ENCODE data around the gene CNDP2.

Gene CNDP2

GRCh38 chr18:74476140-74476539 is 20.0 kb upstream of the CNDP2 start:
- Mint-ChIP-seq H3K36me3 (ENCODE audit: low read depth) (no peaks in the 10 kb centered on the region), H3K4me1 (peaks cover 23% of the 10 kb centered on the region), H3K9me3 (no peaks in the 10 kb centered on the region), H3K27ac (no peak overlapping the region), H3K4me3 (no peak overlapping the region), H3K27me3 (ENCODE audit: low read depth, poor library complexity) (peaks cover 7% of the 10 kb centered on the region)
- DNase-seq: peak; percentile 76
- TF ChIP-seq, protein P1, sequence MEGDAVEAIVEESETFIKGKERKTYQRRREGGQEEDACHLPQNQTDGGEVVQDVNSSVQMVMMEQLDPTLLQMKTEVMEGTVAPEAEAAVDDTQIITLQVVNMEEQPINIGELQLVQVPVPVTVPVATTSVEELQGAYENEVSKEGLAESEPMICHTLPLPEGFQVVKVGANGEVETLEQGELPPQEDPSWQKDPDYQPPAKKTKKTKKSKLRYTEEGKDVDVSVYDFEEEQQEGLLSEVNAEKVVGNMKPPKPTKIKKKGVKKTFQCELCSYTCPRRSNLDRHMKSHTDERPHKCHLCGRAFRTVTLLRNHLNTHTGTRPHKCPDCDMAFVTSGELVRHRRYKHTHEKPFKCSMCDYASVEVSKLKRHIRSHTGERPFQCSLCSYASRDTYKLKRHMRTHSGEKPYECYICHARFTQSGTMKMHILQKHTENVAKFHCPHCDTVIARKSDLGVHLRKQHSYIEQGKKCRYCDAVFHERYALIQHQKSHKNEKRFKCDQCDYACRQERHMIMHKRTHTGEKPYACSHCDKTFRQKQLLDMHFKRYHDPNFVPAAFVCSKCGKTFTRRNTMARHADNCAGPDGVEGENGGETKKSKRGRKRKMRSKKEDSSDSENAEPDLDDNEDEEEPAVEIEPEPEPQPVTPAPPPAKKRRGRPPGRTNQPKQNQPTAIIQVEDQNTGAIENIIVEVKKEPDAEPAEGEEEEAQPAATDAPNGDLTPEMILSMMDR (IDR thresholded peaks at IDR 0.05): peak; percentile 89

GRCh38 chr18:74477771-74478170 is 18.4 kb upstream of the CNDP2 start:
- Mint-ChIP-seq H3K4me3 (no peak overlapping the region), H3K27ac (peak overlapping the region; percentile 29), H3K36me3 (ENCODE audit: low read depth) (no peaks in the 10 kb centered on the region), H3K4me1 (peaks cover 23% of the 10 kb centered on the region), H3K9me3 (no peaks in the 10 kb centered on the region), H3K27me3 (ENCODE audit: low read depth, poor library complexity) (peaks cover 7% of the 10 kb centered on the region)
- DNase-seq: no peak
- TF ChIP-seq, protein P1 (IDR thresholded peaks at IDR 0.05): no peak

- Mint-ChIP-seq H3K9me3 (no peaks in the 10 kb centered on the region), H3K36me3 (ENCODE audit: low read depth) (no peaks in the 10 kb centered on the region), H3K4me1 (peaks cover 23% of the 10 kb centered on the region), H3K4me3 (no peak overlapping the region), H3K27ac (no peak overlapping the region), H3K27me3 (ENCODE audit: low read depth, poor library complexity) (peaks cover 7% of the 10 kb centered on the region)
- TF ChIP-seq, protein P1 (IDR thresholded peaks at IDR 0.05): no peak
- no peak for DNase-seq
Measured at GRCh38 chr18:74478316-74478715, 17.8 kb upstream of the CNDP2 start.

GRCh38 chr18:74478880-74479279 is 17.3 kb upstream of the CNDP2 start:
- TF ChIP-seq, protein P1 (IDR thresholded peaks at IDR 0.05): no peak
- Mint-ChIP-seq H3K4me3 (no peak overlapping the region), H3K9me3 (no peaks in the 10 kb centered on the region), H3K27ac (peak overlapping the region; percentile 44), H3K36me3 (ENCODE audit: low read depth) (no peaks in the 10 kb centered on the region), H3K27me3 (ENCODE audit: low read depth, poor library complexity) (peaks cover 7% of the 10 kb centered on the region), H3K4me1 (peaks cover 23% of the 10 kb centered on the region)
- no peak for DNase-seq

DNA sequence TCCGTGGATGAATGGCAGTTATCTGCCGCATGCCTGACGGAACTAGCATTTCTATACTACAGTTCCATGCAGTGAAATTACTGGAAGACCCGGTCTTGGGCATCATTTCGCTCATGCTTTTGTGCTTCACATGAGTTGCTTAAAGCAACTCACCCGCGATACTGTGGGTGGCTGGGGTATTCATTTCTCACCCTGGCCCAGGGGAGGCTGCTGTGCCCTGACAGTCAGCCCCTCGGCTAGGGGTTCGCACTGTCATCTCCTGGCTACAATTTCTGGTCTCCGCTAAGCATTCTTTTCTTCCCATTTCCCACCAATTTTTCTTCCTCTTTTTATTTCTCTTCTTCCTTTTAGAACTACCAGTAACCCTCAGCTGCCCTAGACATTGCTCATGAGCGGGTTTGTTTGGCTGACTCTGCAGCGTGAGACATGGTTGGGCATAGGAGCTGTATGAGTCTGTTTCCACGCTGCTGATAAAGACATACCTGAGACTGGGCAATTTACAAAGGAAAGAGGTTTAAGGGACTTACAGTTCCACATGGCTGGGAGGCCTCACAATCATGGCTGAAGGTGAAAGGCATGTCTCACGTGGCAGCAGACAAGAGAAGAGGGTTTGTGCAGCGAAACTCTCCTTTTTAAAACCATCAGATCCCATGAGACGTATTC is 16.5 kb upstream of the CNDP2 start:
- Mint-ChIP-seq H3K4me1 (peaks cover 19% of the 10 kb centered on the region), H3K27me3 (ENCODE audit: low read depth, poor library complexity) (peaks cover 7% of the 10 kb centered on the region), H3K9me3 (no peaks in the 10 kb centered on the region), H3K27ac (no peak overlapping the region), H3K4me3 (no peak overlapping the region), H3K36me3 (ENCODE audit: low read depth) (no peaks in the 10 kb centered on the region)
- TF ChIP-seq, protein P1 (IDR thresholded peaks at IDR 0.05): no peak
- no peak for DNase-seq

- Mint-ChIP-seq H3K4me1 (peaks cover 22% of the 10 kb centered on the region), H3K36me3 (ENCODE audit: low read depth) (no peaks in the 10 kb centered on the region), H3K27ac (no peak overlapping the region), H3K9me3 (no peaks in the 10 kb centered on the region), H3K4me3 (no peak overlapping the region), H3K27me3 (ENCODE audit: low read depth, poor library complexity) (peaks cover 1% of the 10 kb centered on the region)
- DNase-seq: no peak
- TF ChIP-seq, protein P1 (IDR thresholded peaks at IDR 0.05): no peak
Measured at GRCh38 chr18:74480149-74480651, 16.0 kb upstream of the CNDP2 start.
